Choroid plexus epithelial cell (primary cell): Measurements from ENCODE around the gene SIX3.

ENCODE experiments used
- DNase-seq: peaks from one replicate; pipeline ENCODE4 v3.0.0-alpha.2; 2010; ENCODE audit warnings: low read depth
- H3K4me3 ChIP-seq: 2 replicates; pipeline ENCODE4 v1.5.1; 2011; ENCODE audit warnings: low read depth, mild to moderate bottlenecking, control low read depth, low read length, moderate library complexity
- TF ChIP-seq, protein P1 (sequence below): conservative IDR thresholded peaks from 2 replicates; pipeline ENCODE4 v1.5.1; 2011; ENCODE audit warnings: low read depth, mild to moderate bottlenecking, control low read depth, inconsistent platforms, low read length, moderate library complexity

The SIX3 gene

DNA sequence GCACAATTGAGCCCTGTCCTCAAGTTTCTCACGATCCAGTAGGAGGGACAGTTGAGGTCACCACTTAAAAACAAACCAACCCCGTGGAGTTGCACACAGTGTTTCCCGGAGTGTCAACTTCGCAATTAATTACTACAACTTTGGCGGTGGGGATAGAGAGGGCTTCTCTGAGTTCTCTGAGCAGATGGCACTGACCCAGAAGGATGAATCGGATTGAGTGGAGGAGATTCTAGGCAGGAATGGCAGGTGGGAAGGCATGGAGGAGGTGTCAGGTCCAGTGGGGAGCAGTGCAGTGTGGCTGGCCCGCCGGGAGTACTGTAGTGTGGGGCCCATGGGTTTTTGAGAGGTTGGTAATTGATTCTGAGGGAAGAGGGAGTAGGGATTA, 12.0 kb downstream of the SIX3 start:
- H3K4me3 ChIP-seq, result no peak overlapping the region
- DNase-seq, result no peak
- TF ChIP-seq, protein P1, sequence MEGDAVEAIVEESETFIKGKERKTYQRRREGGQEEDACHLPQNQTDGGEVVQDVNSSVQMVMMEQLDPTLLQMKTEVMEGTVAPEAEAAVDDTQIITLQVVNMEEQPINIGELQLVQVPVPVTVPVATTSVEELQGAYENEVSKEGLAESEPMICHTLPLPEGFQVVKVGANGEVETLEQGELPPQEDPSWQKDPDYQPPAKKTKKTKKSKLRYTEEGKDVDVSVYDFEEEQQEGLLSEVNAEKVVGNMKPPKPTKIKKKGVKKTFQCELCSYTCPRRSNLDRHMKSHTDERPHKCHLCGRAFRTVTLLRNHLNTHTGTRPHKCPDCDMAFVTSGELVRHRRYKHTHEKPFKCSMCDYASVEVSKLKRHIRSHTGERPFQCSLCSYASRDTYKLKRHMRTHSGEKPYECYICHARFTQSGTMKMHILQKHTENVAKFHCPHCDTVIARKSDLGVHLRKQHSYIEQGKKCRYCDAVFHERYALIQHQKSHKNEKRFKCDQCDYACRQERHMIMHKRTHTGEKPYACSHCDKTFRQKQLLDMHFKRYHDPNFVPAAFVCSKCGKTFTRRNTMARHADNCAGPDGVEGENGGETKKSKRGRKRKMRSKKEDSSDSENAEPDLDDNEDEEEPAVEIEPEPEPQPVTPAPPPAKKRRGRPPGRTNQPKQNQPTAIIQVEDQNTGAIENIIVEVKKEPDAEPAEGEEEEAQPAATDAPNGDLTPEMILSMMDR, result no peak

DNA sequence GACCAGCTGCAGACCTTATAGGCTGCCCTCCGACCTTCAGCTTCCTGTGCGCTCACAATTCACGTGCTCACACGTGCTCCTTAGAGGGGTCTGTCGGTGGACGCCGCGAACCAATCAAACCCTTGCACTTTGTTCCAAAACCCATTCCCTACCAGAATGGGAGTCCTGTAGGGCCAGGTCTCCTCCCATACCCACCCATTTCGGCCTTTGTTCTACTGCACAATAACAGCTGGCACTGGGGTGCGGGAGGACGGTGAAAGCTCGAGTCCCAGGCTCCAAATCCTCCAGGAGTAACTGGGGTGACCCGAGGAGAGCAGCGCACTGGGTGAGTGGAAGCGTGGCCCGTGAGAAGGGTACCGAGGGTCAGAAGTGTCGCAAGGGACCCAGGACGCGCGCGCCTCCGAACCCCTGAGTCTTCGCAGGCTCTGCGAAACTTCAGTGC, 13.0 kb downstream of the SIX3 start:
- no peak overlapping the region for H3K4me3 ChIP-seq
- TF ChIP-seq, protein P1, result no peak
- no peak for DNase-seq

DNA sequence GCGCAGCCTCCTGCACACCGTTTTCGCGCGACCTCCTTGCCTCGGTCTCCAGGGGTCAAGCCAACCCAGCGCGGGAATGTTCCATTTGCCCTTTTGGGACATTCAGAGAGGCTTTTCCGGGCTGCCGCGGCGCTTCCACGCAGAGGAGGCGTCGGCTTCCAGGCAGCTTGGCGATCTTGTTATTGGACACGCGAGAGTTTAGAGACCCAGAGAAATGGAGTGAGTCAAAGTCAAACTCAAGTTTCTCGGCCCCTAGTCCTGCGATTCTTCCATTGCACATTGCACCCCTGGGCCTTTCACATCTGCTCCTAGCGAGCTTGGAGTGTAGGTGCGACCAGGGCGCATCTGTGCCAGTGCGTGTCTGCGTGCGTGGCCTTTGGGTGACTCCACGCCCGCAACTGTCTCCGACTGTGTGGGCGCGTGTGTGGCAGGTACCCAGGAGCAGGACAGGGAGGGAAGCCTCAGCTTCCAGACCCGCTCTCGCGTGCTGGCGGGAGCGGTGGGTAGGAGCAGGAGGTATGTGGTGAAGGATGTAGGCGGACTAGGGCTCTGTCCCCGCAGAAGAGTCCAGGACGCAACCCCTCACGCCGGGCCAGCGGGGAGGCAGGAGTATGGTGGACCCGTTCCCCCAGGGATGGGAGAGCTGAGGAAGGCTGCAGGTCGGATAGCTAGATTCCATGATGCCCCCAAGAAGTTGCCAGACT, 13.5 kb downstream of the SIX3 start:
- peak overlapping the region; percentile 17 for H3K4me3 ChIP-seq
- TF ChIP-seq, protein P1, result no peak
- DNase-seq, result no peak

DNA sequence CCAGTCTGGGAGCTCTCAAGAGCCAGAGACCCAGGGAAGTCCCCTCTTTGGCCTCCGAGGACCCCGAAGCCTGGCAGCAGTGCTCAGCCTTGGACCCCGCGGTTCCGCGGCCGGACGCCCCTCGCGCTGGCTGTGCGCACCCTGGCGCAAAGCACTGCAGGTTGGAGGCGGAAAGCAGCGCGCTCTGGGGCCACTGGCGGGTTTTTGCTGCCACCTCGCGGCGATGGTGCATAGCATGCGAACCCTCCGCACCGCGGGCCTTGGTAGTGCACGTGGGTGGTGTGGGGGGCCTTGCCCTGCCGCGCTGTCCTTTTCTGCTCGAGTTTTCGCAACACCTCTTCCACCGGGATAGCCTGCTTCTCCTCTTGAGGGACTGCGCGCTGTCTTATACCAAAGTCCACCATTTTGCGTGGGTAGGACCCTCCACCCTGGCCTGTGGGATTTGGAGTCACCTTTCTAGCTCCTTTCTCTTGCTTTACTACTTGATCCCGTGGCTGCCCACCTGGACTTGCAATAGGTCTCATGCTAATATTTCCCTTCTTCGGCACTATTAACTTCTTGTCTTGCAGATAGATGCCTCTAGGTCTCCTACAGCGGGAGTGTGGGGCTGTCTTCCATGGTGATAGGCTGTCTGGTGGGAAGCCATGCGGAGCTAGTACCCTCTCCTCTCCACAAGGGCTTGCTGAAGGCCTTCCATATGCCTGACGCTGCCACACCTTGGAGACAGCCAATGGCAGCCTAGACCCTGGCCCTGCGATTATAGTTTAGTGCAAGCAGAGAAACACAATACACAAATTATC, 14.3 kb downstream of the SIX3 start:
- peak overlapping the region; percentile 17 for H3K4me3 ChIP-seq
- TF ChIP-seq, protein P1, result peak; percentile 80
- peak; percentile 74 for DNase-seq

DNA sequence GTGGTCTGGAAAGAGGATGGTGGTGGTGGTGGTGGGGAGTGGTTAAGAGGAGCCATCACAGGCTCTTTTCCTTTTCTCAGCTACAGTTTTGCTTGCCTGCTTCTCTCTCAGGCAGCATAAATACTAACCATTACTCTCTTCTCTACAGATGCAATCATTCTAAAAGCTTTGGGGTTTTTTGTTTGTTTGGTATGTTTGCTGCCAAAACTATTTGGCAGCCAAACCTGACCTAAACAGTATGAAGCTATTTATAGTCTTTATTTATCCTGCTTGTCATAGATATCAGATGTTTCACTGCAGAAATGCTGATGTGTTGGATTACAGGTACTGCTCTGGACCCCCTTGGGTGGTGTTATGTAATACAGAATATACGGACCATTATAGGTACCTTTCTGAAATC, 15.3 kb downstream of the SIX3 start:
- TF ChIP-seq, protein P1, result no peak
- no peak overlapping the region for H3K4me3 ChIP-seq
- no peak for DNase-seq

DNA sequence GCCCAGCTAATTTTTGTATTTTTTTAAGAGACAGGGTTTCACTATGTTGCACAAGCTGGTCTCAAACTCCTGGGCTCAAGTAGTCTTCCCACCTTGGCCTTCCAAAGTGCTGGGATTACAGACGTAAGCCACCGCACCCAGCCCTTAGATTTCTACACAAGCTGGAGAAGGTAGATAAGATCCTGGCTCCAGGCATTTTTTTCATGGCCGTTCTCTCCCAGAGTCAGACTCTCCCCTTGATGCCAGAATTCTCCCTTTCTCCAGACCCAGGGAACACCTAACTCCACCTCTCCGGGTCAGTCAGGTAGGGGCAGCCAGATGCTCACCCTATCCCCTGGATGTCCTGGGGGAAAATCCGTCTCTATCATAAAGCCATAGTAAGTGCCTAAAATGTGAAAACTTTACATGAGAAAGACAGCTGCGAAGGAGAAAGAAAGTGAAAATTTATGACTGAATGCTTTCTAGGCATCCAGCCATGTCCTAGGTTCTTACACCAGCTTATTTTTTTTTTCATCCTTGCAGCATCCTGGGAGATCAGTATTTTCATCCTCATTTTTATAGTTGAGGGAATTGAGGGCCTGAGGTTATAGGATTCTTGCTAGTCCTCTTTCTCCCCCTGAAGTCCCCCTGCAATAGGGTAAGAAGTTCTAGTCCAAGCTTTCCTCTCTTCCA, 16.3 kb downstream of the SIX3 start:
- DNase-seq, result no peak
- TF ChIP-seq, protein P1, result no peak

More for the DNA sequence above, 16.3 kb downstream of the SIX3 start:
- H3K4me3 ChIP-seq, result no peak overlapping the region
